ENCODE measurements around the gene EIF1AD. TPM values are rescaled to one million over a fixed set of nuclear protein-coding genes. Genes with fewer than 3 reads are reported as not detected.

EIF1AD gene
- total RNA-seq, 2 donors from 2014 or later = 33.6 to 37.3 TPM

DNA sequence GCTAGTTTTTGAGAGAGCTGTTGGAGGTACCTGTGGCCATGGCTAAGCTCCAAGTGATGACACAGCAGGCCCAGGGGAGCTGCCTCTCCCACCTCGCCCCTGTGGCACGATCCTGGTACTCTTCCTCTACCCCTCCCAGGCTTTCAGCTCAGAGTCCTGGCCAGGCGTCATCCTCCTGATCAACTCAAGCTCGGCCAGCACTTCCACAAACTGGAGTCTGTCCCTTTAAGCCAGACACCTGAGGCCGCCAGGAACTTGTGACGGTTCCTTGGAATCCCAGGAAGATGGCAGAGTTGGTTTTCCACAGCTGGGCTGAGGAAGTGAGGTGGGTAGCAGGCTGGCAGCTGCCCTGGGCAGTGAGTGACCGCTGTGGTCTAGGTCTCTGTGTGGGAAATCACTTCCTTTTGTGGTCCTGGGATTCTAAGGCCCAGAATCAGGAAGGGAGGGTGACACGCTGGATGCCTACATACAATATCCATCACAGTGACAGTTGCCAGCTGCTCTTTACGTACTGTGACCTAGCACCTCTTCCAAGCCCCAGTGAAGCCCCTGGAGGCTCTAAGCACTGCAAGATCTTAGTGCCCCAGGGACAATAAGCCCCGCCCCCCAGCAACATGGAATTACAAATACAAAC lies 6.6 kb upstream of the EIF1AD start:
- no peak for TF ChIP-seq POLR2AphosphoS5 (IDR thresholded peaks at IDR 0.05)
- TF ChIP-seq, protein P1, sequence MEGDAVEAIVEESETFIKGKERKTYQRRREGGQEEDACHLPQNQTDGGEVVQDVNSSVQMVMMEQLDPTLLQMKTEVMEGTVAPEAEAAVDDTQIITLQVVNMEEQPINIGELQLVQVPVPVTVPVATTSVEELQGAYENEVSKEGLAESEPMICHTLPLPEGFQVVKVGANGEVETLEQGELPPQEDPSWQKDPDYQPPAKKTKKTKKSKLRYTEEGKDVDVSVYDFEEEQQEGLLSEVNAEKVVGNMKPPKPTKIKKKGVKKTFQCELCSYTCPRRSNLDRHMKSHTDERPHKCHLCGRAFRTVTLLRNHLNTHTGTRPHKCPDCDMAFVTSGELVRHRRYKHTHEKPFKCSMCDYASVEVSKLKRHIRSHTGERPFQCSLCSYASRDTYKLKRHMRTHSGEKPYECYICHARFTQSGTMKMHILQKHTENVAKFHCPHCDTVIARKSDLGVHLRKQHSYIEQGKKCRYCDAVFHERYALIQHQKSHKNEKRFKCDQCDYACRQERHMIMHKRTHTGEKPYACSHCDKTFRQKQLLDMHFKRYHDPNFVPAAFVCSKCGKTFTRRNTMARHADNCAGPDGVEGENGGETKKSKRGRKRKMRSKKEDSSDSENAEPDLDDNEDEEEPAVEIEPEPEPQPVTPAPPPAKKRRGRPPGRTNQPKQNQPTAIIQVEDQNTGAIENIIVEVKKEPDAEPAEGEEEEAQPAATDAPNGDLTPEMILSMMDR (IDR thresholded peaks at IDR 0.05) = no peak
- TF ChIP-seq POLR2A (IDR thresholded peaks at IDR 0.05) = no peak
- intact Hi-C loops (cut with DNase I) = no loop called here
- DNase-seq (ENCODE audit: low spot score) = no peak
- Histone ChIP-seq H3K27me3 (replicated peaks; ENCODE audit: insufficient read depth) (peaks cover 2% of the 10 kb centered on the region), H3K9me3 (no peaks in the 10 kb centered on the region), H3K4me3 (no peak overlapping the region), H3K36me3 (no peaks in the 10 kb centered on the region), H3K4me1 (replicated peaks) (peaks cover under 1% of the 10 kb centered on the region), H3K27ac (no peak overlapping the region)
- whole genome bisulfite sequencing = 54% methylated on average over 10 of the region's 10 CpGs

DNA sequence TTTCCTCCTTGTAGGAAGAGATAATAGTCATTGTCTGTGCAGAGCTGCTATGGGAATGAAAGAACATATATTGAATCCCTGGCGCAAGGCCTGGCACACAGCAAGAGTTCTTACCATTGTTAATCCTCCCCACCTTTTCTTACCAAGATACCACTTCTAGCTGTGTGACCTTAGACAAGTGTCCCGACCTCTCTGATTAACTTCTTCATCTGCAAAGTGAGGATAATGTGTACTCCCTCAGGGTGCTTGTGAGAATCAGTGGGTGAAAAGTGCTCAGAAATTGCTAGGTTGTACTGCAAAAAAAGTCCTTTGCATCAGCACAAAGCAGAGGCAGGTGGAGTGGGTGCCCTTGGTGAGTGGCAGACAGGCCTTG lies 6.1 kb upstream of the EIF1AD start:
- intact Hi-C loops (cut with DNase I) = no loop called here
- no peaks in the 10 kb centered on the region for H3K36me3 ChIP-seq
- H3K27me3 ChIP-seq (replicated peaks; ENCODE audit: insufficient read depth) = peaks cover 2% of the 10 kb centered on the region
- WGBS = 93% methylated on average over 2 of the region's 2 CpGs
- no peaks in the 10 kb centered on the region for H3K9me3 ChIP-seq
- TF ChIP-seq, protein P1 (IDR thresholded peaks at IDR 0.05) = no peak
- TF ChIP-seq POLR2AphosphoS5 (IDR thresholded peaks at IDR 0.05) (no peak), POLR2A (IDR thresholded peaks at IDR 0.05) (no peak)
- no peak overlapping the region for H3K27ac ChIP-seq
- no peak for DNase-seq (ENCODE audit: low spot score)
- no peak overlapping the region for H3K4me3 ChIP-seq
- H3K4me1 ChIP-seq (replicated peaks) = peaks cover 6% of the 10 kb centered on the region

DNA sequence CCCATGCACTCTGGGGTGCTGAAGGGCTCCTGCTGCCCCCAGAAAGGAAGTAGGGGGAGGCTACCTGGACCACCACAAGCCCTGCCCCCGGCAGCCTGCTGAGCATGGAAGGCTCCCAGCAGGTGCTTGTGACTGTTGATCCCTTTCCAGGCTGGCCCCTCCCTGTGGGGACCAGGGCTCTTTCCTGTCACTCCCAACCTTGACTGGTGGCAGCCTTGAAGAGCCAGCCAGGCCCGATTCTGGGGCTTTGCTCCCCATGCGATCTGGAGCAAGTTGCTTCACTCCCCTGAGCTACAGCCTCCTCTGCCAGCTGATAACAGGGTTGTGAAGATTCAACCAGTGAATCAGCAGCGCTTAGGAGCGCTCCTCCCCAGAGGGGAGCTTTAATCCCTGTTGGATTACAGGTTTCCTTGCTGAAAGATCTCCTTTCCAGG lies 5.3 kb upstream of the EIF1AD start:
- intact Hi-C loops (cut with DNase I) = no loop called here
- DNase-seq (ENCODE audit: low spot score) = no peak
- WGBS = 54% methylated on average over 5 of the region's 5 CpGs

DNA sequence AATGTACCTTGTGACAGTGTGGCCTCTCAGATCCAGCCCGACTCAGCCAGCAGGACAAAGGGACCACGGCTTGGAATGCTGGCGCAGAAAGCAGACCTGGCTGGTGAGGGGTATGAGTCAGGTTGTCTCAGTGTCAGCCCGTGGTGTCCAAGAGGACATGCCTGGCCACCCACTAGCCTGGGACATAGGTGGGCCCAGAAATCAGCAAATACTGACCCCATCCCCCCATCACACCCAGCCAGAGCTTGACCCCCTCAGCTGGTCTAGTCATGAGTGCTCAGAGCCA lies 4.9 kb upstream of the EIF1AD start:
- Histone ChIP-seq H3K27me3 (replicated peaks; ENCODE audit: insufficient read depth) (no peaks in the 10 kb centered on the region), H3K9me3 (no peaks in the 10 kb centered on the region), H3K4me1 (replicated peaks) (peaks cover 7% of the 10 kb centered on the region), H3K36me3 (no peaks in the 10 kb centered on the region), H3K27ac (no peak overlapping the region), H3K4me3 (no peak overlapping the region)
- DNase-seq (ENCODE audit: low spot score) = no peak
- intact Hi-C loops (cut with DNase I) = no loop called here
- 75% methylated on average over 4 of the region's 4 CpGs for WGBS
- no peak for TF ChIP-seq POLR2A (IDR thresholded peaks at IDR 0.05)
- TF ChIP-seq, protein P1 (IDR thresholded peaks at IDR 0.05) = no peak
- TF ChIP-seq POLR2AphosphoS5 (IDR thresholded peaks at IDR 0.05) = no peak

More for the DNA sequence above, 5.3 kb upstream of the EIF1AD start:
- Histone ChIP-seq H3K4me1 (replicated peaks) (peaks cover 7% of the 10 kb centered on the region), H3K4me3 (no peak overlapping the region), H3K36me3 (no peaks in the 10 kb centered on the region), H3K27ac (no peak overlapping the region), H3K27me3 (replicated peaks; ENCODE audit: insufficient read depth) (peaks cover 2% of the 10 kb centered on the region), H3K9me3 (no peaks in the 10 kb centered on the region)
- TF ChIP-seq POLR2AphosphoS5 (IDR thresholded peaks at IDR 0.05) (no peak), POLR2A (IDR thresholded peaks at IDR 0.05) (no peak)
- TF ChIP-seq, protein P1 (IDR thresholded peaks at IDR 0.05) = no peak

DNA sequence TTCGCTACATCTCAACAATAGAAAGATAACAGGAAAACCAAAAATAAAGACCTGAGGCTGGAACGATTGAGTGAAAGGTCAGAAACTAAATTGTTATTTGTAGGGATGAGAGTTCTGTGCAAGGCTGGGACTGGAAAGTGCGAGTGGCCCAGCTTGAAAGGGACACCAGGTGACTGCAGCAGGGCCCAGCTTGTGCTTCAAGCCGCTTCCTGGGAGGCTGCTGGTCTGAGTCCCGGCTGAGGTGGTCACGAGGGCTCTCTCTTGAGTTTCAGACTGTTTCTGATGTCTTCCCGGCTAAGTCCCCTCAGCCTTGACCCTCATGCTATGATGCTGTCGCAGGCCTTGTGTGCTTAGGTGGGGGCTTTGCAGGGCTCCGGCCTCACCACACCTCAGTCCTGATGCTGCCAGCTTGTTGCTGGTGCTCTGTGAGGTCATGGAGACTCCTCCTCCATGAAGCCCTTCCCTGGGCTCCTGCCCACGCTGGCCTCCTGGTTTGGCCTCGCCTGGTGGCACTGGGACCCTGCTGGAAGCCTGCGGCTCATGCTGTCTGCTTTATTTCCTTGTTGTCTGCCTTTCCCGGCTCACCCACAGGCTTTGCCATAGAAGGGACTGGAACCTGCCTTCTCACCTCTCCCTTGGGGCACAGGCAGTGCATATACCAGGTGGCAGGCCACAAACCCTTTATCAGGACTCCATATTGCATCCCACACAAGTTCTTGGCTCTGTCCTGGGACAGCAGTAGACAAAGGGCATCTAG lies 4.4 kb upstream of the EIF1AD start:
- Histone ChIP-seq H3K9me3 (no peaks in the 10 kb centered on the region), H3K36me3 (no peaks in the 10 kb centered on the region), H3K4me1 (replicated peaks) (peaks cover 7% of the 10 kb centered on the region), H3K27me3 (replicated peaks; ENCODE audit: insufficient read depth) (no peaks in the 10 kb centered on the region), H3K27ac (no peak overlapping the region), H3K4me3 (no peak overlapping the region)
- DNase-seq (ENCODE audit: low spot score) = no peak
- intact Hi-C loops (cut with DNase I) = no loop called here
- WGBS = 94% methylated on average over 12 of the region's 13 CpGs
- TF ChIP-seq, protein P1 (IDR thresholded peaks at IDR 0.05) = no peak
- TF ChIP-seq POLR2A (IDR thresholded peaks at IDR 0.05) (no peak), POLR2AphosphoS5 (IDR thresholded peaks at IDR 0.05) (no peak)
